Stimulated activated CD4-positive, alpha-beta T cell treated with anti-CD3 and anti-CD28 coated beads, Interleukin-12 subunit alpha, Interleukin-12 subunit beta, amount 100 ng/mL, for 24 hours (primary cell): ENCODE results near the gene FN1.
"Not testable (repeated sequence)": the region's sequence is repeated elsewhere in the genome, so short reads cannot be mapped to it uniquely, and the experiment has no call there.

Source experiments
- DNase-seq, 2 experiments: peaks; one replicate each; pipeline ENCODE4 v3.0.0-alpha.2; 2020; ENCODE audit warnings: low read depth in 2 of 2

The FN1 gene

DNA sequence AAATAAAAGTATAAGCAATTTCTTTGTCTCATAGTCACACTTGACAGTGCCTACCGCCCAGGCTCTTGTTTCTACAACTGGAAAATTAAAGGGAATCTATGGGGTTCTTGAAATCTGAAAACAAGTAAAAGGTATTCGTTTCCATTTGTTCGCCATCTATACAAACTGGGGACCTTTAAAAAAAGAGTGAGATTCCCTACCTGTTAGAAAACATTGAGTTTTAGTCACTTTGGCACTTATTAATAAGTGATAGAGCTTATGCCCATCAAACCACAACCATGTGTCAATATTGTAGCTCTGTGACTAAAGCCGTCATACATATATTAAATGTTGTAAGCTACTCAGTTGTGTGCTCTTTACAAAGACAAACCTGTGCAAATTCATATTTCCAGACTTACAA is 13.2 kb downstream of the FN1 start:
- DNase-seq, result no peak

DNA sequence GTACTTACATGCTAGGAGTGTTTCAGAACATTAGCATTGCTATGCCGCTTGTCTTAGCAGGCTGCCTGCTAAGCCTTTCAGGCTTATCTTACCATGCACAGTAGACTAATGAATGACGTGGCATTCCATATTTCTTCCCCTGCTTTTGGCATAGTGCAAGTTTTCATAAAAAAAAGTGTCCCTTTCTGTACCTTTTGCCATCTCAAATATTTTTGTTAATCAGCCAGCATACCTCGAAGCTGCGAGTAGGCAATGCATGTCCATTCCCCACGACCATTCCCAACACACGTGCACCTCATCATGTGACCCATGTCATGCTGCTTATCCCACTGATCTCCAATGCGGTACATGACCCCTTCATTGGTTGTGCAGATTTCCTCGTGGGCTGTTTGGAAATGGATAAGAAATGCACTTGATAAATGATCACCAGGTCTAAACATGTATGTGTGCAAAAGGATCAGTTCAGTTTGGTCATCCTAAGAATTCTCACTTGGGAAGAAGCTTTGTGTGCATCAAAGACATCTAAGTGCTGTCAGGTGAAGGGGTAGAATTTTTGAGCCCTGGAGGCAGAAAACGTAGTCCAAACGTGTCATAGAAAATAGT is 13.9 kb downstream of the FN1 start:
- DNase-seq, result no peak

DNA sequence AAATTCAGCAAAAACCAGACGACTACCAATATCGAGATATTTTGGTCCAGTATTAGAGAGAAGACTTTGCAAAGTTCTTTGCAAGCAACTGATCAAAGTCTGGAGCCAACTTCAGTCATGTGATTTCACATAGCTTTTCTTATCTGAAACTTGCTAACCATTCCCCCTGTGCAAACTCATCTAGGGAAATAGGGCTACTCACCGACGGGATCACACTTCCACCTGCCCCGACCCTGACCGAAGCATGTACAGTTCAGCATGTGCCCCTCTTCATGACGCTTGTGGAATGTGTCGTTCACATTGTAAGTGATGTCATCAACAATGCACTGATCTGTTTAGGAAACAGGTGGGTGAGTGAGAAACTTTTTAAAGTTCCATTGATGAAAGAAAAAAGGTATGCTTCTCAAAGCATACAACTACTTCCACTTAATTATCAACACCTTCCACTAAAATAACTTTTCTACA is 15.4 kb downstream of the FN1 start:
- DNase-seq, result no peak

DNA sequence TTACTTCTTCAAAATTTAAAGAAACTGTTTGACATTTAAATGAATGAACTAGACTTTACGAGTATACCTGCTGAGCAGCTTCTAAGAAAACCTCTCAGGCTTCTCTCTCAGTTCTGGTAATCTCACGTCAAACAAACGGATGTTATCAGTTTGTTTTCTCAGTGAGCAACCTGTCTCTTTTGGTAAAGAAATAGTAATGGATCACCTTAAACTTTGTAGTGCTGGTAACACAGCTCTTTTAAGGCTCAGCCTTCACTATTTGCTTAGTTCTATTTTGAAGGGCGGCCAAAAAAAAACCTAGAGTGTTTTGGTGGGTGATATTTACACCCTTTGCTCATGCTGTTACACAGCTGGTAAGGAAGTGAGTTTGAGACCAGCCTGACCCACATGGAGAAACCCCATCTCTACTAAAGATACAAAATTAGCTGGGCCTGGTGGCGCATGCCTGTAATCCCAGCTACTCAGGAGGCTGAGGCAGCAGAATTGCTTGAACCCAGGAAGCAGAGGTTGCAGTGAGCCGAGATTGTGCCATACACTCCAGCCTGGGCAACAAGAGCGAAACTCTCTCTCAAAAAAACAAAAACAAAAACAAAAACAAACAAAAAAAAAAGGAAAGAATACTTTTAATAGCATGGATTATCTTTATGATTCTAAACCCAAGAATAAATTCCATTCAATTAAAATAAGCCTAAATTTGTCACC is 15.9 kb downstream of the FN1 start:
- no peak for DNase-seq

DNA sequence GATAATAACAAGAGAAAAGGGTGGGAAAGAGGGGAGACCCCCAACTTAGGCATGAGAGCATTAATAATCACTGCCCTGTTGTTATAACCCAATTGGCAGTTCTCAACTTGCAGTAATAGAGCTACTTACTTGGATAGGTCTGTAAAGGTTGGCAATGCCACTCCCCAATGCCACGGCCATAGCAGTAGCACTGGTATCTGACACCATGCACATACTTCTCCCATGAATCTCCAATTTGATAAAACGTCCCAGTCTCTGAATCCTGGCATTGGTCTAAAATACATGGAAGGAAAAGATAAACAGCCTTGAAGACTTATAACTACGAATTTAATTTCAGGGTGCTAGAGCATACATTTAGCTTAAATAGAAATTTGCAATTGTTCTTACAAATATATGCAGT is 16.8 kb downstream of the FN1 start:
- no peak for DNase-seq

DNA sequence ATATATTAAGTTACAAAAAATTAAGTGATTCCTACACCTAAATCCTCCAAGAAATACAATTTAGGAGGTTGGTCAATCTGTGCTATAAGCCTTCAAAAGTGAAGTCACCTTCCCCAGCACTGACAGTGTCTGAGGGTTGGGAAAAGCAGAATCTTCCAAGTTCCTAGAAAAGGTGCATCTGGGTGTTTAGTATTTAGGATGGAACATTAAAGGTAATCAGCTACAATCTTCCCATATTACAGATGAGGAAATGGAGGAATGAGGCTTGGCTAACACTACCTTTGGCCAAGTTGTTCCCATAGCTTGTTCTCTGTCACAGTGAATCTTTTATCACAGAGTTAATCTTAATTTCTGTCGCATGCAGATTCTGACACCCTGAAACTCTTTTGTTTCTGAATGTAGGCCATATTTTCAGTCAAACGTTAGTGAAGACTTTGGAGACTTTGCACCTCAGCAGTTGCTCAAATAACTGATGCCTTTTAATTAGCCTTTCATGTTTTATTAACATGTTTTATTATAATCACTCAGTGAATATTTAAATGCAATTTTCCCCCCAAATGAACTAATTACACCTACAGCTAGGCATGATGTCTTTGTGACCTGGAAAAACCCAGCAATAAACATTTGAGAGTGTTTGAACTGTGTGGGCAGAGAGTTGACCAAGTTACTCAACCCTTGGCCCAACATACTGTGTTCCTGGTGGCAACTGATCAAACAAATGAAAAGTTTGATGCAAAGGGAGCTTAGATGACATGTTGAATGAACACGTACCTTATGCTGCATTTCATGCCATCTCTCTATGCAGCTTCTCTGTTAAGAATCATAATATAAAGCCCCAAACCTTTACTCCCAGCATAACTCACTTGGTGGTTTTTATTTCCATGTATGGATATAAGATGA is 17.6 kb downstream of the FN1 start:
- DNase-seq, result no peak

DNA sequence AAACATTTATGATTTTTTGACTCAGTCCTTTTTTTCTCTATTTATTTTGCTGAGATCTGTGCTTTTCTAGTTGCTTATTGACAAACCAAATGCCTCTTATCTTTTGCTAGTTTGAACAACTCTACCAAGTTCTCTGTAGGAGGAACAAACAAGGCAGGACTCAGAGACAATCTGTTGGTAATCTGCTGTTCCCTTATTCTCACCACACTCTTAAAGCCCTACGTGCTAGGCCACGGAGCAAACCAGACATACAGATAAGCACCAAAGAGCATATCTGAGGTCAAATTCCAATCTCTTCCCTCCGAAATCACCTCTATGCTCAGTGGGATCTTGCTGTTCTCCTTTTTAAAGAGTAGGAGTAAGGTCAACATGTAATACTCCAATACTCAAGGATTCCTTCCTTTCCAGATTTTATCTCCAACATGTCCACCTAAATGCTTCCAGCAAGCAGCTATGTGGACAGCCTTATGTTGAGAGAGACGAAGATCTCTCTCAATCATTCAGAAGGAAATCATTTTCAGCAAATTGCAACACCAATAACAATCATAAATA is 18.4 kb downstream of the FN1 start:
- no peak for DNase-seq

DNA sequence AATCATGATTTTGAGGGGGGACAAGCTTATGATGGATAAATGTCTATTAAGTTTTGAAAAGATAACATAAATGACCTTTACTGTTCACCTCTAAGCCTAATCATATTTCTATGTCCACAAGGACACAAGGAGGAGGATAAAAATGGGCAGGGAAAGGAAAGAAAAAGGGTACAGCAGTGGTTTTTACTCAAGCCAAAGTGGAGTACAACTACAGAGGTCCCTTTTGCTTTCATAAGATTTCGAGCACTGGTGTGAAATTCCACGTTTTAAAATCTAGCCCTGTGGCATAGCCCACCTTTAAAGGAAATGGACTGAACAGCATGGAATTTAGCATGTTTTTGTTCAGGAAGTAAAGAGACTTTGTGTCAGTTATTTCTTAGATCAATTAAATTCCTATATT is 19.2 kb downstream of the FN1 start:
- DNase-seq, result no peak

DNA sequence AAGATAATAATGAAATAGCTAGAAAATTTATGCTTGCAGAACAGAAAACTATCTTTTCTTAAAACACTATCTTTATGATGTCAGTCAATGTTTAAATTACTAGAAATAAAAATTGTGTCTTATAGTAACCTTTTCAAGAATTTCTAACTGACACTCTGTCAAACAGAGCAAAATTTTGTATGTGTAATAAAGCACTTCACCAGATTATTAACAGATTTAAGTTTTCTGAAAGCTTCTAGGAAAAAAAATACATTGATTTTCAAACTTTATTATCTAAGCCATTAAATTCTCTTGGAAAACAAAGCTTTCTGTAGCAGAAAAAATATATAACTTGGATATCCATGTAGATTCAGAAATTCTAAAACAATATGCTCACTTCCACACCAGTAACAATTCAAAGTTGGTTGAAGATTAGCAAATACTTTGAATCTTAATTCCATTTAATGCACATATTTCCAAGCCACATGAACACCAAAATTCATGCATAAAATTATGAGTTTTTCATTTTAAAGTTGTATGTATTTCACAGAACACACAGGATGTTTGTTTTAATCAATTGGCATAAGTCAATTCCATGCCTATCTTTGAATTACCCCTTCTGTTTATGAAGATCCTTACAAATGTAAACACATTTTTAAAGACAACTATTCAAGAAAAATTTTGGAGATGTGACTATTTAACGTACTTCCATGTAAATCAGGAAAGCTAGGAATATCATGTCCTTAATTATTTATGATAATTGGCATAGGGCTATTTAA is 19.9 kb downstream of the FN1 start:
- no peak for DNase-seq

DNA sequence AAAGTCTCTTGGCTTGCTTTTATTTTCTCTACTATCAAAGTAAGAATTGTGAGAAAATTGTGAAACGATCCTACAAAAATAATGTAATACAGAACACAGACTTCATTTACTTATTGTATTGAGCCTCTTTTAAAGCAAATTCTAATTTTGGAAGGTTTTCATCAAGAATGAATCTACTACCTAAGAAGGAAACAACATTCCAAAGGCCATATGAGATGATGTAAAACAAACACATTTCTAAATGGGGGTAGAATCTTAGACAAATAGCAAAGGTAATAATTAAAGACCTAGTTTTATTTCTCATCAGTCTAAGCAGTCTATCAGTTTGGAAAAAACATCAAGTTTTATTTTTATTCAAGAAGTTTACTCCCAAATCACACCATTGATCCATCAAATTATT is 20.6 kb downstream of the FN1 start:
- DNase-seq, result no peak

DNA sequence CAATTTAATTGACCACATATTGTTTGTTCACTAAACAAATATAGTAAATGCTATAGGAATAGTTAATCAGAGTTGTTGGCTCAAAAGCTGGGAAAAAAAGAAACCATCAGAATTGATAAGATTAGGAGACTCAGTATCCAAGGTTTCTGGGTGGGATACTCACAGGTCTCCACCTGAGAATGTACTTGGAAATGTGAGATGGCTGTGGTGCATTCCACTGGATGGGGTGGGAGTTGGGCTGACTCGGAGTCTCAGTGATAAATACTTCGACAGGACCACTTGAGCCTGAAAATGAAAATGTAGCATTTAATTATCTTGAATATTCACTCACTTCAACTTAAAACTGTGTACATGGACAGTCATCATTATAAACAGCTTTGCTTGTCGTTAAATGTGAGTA is 21.2 kb downstream of the FN1 start:
- DNase-seq, result no peak

DNA sequence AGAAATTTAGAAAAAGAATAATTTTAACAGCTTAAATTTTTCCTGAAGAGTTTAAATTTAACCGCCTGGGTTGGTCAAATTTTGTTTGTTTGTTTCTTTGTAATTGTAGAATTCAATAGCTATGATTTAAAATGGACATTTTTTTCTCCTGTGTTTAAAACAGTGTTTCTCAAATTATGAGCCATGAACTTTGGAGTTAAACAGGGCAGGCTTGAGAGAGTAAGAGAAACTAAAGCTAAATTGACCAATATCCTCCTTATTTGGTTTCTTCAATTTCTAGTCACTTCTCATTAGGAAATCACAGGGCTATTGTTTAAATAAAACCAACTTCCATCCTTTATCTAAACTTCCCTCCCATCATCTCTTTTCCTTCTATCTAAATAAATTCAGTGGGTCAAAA is 21.9 kb downstream of the FN1 start:
- DNase-seq, result no peak

DNA sequence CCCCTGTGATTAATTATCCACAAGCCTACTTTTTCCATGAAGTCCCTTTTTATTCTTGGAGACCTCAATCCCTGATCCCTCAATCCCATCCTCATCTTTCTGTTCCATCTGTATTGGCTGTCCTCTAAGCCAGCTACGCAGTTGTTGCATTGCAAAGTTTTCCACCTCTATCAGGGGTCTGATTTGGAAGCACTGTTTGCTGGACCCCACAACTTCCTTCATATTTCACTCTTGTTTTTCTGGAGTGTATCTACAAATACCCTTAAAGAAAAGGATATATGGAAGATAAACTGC is 22.4 kb downstream of the FN1 start:
- DNase-seq, result no peak

DNA sequence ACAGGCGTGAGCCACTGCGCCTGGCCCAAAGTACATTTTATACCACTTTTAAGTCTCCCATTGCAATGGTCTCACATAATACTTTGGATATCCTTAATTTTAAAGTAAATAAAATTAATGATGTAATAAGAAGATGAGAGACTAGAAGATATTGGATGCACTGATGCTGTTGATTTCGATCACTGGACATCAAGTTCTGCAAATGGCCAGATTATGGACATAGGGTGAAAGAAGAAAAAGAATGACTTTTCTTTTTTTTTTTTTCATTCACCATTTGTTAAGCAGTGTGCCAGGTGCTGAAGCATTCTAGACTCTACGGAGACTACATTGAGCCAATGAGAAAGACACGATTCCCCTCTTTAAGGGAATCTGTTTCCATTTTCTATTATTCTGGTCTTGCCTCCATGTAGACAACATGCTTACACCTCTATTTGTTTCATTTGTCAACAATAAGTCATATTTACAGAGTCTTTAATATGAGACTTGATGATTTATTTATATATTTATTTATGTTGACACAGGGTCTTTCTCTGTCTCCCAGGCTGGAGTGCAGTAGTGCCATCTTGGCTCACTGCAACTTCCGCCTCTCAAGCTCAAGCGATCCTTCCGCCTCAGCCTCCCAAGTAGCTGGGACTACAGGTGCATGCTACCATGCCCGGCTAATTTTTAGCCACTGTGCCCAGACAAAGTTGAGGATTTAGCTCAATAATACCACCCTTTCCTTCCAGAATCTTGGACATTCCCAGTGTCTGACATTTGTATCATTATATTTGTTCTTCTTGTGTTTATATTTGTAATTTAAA is 23.7 kb downstream of the FN1 start:
- no peak for DNase-seq

DNA sequence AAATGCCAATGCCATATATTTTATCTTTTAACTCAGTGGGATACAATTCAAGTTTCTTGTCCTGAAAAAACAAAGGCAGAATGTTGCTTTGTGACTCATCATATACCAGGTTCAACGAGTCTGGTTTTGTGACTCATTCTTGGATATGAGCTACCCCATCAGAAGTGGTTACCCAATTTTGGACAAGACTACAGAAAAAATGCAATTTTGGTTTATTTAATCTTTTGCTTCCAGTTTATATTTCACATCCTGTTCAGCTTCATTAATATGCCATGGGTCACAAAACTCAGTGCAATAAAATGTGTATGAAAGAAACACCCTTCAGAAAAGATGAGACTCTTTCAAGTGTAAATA is 25.0 kb downstream of the FN1 start:
- DNase-seq, result no peak

DNA sequence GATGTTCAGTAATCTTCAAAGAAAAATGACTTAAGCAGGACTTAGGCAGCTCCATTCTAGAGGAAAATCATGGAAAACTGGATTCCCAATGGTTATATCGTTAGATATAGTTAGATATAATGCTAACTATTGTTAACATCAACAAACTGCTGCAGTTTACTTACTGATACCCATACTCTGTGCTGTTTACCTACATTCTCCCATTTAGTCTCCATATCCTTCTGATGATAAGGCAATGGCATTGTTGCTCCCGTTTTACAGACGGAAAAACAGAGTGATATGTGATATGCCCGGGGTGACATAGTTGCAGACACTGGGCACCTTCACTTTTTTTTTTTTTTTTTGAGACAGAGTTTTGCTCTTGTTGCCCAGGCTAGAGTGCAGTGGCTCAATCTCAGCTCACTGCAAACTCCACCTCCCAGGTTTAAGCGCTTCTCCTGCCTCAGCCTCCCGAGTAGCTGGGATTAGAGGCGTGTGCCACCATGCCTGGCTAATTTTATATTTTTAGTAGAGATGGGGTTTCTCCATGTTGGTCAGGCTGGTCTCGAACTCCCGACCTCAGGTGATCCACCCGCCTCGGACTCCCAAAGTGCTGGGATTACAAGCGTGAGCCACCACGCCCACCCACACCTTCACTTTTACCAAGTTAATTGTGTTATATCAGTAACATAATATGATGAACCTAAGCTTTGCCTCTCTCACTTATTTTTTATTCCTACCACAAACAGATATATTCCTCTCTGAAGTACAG is 25.5 kb downstream of the FN1 start:
- DNase-seq, result not testable (repeated sequence)

DNA sequence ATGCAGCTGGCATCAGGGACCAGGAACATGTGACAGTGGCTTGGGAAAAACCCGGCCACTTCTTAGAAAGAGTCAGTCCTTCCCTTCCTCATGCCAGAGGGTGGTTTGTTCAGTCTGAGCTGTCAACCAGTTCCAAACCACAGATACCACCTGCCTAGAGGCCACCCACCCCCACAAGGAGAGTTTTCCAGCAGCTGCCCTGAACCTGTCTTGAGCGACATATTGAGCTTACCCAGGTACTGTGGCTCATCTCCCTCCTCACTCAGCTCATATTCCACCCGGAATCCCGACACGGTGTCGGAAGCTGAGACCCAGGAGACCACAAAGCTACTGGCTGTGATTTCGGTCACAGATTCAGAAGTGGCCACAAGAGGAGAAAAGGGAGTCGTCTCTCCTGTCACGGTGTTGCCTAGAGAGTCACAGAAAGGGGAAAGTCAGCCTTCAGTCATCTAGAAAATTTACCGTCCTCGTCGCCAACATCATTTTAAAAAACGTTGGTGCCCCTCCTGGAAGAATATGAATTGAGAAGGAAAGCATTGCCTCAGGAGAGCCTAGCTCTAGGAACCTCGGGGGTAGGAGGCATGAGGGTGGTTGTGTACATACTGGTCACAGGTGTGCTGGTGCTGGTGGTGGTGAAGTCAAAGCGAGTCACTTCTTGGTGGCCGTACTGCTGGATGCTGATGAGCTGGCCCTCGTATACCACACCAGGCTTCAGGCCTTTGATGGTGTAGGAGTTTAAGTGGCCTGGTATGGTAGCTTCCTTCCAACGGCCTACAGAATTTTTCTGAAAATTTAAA is 26.3 kb downstream of the FN1 start:
- DNase-seq, result peak in 1 of 2 experiments; percentile 10

DNA sequence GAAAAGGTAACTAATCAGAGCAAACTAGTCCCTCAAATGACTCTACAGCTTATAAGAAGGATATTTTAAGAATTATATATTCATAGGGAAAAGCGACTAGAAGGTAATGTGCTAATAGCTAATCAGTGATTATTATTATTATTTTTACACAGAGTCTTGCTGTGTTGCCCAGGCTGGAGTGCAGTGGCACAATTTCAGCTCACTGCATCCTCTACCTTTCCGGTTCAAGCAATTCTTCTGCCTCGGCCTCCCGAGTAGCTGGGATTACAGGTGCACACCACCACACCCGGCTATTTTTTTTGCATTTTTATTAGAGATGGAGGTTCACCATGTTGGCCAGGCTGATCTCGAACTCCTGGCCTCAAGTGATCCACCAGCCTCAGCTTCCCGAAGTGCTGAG is 27.4 kb downstream of the FN1 start:
- not testable (repeated sequence) for DNase-seq

DNA sequence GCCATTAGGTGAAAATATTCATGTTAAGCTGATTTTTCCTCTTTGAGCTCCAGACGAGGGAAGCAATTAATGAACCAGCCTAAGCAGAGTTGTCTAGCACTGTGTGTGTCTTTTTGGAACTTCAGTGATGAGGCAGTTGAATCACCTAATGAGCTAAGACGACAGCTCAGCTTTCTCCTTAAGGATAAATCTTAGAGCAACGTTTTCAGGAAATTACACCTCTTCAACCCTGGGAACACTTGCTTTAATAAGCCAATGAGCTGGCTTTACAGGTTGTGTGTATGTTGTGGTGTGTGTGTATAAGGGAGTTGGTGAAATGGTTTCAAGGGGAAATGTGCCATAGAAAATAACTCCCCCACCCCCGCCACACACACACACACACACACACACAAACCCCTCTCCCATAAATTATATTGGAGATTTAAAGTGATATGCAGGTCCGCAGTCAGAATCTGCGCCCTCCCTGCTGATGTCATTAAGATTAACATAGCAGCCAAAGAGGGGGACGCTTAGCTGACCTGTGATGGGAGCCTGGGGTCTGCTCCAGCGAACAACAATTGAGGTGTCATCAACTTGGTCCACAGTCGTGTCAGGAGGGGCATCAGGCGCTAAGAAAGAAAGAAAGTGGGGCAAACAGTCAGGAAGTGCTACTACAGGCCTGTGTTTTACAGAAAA is 28.1 kb downstream of the FN1 start:
- DNase-seq, result no peak
